Measurements from ENCODE around the gene RB1.
"Not testable (repeated sequence)": the region's sequence is repeated elsewhere in the genome, so short reads cannot be mapped to it uniquely, and the experiment has no call there.

Gene RB1

DNA sequence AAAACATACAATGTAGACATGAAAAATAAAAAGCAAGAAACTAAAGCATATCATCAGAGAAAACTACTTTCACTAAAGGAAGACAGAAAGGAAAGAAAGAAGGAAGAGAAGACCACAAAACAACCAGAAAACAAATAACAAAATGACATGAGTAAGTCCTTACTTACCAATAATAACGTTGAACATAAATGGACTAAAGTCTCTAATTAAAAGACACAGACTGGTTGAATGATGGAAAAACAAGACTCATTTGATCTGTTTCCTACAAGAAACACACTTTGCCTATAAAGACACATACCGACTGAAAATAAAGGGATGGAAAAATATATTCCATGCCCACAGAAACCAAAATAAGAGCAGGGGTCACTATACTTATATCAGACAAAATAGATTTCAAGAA is 46.0 kb downstream of the RB1 start:
- DNase-seq (ENCODE audit: low read depth, low spot score), result no peak

DNA sequence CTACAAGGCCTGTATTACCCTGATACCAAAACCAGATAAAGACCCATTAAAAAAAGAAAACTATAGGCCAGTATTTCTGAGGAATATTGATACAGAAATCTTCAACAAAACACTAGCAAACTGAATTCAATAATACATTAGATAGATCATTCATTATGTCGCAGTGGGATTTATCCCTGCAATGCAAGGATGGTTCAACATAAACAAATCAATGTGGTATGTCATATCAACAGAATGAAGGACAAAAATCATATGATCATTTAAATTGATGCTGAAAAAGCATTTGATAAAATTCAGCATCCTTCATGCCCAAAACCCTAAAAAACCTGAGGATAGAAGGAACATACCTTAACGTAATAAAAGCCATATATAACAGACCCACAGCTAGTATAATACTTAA is 50.0 kb downstream of the RB1 start:
- DNase-seq (ENCODE audit: low read depth, low spot score), result no peak

DNA sequence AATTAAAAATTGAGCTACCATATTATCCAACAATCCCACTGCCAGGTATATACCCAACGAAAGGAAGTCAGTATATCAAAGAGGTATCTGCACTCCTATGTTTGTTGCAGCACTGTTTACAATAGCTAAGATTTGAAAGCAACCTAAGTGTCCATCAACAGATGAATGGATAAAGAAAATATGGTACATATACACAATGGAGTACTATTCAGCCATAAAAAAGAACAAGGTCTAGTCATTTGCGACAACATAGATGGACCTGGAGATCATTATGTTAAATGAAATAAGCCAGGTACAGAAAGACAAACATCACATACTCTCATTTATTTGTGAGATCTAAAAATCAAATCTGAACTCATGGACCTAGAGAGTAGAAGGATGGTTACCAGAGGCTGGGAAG is 52.0 kb downstream of the RB1 start:
- not testable (repeated sequence) for DNase-seq (ENCODE audit: low read depth, low spot score)

DNA sequence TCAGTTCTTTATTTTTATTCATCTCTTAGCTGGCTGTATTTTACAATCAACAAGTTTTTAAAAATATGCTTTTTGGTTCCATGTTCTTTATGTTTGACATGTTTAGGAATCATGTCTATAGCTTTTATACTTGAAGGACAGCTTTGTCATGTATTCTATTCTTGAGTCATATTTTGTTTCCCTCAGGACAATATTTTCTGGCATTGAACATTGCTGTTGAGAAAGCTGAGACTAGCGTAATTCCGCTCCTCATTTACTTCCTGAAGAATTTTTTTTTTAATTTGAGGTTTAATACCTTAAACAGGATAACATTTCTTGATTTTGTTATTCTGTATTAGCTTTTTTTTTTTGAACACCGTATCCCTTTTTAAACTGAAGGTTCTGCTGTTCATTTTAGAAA is 53.2 kb downstream of the RB1 start:
- no peak for DNase-seq (ENCODE audit: low read depth, low spot score)

DNA sequence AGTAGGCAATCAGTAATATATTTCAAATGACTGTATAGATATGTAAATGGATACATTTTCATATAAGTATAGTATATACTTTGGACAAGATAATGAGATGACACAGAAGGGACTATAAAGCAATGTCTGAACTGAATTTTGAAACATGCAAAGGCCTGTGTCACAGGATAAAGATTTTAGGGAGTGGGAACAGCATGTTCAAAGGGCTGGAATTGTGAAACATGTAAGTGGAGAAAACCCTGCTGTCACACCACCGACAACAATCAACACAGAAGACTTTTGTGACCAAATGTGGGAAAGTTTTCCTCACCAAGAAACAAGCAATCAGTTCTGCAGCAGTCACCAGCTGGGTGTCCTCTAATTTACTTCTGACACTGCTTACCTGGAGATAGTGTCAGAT is 66.4 kb downstream of the RB1 start:
- no peak for DNase-seq (ENCODE audit: low read depth, low spot score)

DNA sequence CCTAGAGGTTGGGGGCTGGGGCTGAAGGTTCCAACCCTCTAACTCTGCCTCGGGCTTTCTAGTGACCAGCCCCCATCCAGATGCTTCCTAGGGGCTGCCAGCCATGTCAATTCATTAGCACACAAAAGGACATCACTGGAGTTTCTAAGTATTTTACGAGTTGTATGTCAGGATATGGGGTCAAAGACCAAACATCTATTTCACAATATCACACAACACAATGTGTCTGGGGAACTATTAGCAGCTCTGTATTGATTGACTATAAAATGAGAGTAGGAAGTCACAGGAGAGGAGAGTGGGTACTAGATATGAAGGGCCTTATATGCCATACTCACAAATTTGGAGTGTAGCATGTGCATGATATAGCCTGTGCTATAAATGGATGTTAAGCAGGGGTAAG is 67.3 kb downstream of the RB1 start:
- no peak for DNase-seq (ENCODE audit: low read depth, low spot score)

DNA sequence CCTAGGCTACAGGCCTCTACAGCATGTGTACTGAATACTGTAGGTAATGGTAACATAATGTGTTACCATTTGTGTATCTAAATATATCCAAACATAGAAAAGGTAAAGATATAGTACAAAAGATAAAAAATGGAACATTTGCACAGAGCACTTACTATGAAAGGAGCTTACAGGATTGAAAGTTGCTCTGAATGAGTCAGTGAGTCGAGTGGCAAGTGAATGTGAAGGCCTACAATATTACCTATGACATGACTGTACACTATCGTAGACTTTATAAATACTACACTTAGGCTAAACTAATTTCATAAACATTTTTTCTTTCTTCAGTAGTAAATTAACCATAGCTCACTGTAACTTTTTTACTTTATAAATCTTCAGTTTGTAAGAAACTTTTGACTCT is 74.3 kb downstream of the RB1 start:
- no peak for DNase-seq (ENCODE audit: low read depth, low spot score)

DNA sequence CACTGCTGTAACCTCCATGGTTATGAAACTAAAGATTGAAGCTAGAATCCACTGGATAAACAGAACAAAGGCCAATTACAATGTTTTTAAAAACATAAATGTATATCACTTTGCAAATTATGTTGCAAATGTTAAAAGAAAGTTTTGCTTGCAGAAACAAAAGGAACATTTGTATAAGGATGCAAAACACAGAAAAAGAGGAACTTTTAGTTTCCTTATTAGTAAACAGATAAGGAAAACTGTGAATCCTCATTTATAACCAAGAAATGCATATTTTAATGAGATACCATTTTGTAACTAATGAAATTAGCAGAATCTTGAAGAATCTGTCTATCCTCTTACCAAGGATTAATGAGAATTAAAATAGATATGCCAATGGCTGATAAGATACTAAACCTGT is 77.0 kb downstream of the RB1 start:
- no peak for DNase-seq (ENCODE audit: low read depth, low spot score)

DNA sequence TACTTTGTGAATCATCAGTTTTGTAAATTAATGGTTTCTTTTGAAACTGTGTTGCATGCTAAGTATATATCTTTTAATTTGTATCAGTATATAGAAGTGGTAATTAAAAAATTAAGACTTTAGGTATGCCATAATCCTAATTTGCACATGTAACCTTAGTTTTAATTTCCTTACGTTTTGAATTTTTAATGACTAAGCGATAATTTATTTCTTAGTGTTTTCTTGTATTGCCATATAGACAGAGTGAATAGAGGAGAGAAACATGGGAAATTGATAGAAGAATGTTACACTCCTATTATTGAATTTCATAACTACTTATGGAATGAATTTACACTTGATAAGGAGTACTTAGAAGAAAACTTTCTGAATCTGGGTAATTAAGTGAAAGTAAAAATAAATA is 79.8 kb downstream of the RB1 start:
- no peak for DNase-seq (ENCODE audit: low read depth, low spot score)

DNA sequence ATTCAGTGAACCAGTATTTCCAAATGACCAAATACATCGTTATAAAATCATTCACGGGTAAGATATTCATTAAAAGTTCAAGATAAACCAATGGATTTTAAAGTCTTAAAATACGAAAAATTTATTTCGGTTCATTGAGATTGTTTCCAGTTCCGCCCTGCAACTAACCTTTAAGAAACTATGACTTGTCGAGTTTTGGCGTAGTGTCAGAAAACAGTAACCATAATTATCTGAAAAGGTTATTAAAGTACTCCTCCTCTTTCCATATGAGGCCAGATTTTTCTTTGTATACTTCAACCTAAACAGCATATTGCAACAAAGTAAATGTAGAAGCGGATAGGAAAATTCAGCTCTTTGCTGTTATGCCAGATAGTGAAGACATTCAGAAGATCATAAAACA is 83.3 kb downstream of the RB1 start:
- no peak for DNase-seq (ENCODE audit: low read depth, low spot score)

DNA sequence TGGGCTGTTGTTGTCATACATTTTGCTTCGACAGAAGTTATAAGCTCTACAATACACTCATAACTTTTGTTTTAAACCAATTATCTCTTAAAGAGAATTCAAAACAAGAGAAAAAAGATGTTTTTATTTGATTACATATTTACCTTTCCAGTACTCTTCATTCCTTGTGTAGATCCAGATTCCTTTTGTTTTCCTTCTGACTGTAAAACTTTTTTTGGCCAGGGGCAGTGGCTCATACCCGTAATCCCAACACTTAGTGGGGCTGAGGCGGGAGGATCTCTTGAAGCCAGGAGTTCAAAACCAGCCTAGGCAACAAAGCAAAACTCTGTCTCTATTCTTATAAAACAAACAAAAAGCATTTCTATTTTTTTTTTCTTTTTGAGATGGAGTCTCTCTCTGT is 87.7 kb downstream of the RB1 start:
- DNase-seq (ENCODE audit: low read depth, low spot score), result no peak

DNA sequence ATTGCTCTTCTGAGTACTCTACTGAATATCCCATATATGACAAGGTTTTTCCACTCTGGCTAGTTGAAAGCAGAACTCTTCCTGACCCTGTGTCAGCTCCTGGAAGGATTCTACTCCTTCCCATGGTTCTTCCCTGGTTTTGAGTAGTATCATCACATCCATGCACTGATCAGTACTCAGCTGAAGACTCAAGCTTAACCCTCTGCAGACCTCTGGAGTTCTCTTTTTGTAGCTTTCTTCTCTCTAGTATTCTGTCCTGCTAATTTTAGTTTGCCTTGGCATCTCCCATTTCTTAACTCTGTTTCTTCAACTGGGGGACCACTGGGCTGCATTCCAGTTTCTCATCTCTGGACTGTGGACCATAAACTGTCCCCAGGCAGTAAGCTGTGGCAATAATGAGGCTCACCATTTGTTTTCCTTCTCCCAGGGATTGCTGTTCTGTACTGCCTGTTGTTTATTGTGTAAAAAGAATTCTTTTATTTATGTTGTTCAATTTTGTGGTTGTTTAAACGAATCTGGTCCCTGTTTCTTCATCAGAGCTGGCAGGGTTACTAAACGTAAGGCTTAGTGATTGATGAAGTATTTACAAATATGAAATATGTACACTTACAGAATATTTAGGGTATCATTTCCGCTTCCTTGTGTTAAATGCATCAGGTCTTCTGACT is 89.6 kb downstream of the RB1 start:
- no peak for DNase-seq (ENCODE audit: low read depth, low spot score)

DNA sequence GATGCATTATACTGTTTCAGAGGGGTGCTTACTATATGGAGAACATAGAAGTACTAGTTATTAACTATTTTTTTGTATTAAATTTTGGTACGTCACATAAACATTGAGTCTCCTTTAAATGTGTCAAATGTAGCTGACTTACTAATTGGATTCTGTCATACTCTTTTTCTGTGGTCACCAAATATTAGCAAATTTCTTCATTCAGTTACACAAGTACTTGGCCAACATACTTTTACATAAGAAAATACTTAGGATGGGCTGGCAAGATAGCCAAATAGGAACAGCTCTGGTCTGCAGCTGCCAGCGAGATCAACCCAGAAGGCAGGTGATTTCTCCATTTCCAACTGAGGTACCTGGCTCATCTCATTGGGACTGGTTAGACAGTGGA is 90.1 kb downstream of the RB1 start:
- no peak for DNase-seq (ENCODE audit: low read depth, low spot score)

DNA sequence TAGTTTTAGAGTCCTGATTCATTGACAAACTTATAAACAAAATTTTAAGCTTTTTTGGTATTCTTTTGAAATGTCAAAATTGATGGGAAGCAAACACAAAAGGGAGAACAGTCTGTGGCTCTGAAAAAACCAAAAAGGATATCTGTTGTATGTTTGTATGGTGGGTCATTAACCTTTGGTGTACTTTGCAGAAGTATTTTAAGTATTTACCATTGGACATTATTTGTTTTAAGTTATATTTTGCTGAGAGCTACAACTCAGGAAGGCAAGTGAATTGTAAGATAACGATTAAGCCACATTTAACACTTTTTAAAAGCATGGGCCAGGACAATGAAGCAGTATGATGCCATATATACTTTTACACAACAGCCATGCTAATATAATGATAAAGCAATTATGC is 94.2 kb downstream of the RB1 start:
- no peak for DNase-seq (ENCODE audit: low read depth, low spot score)

DNA sequence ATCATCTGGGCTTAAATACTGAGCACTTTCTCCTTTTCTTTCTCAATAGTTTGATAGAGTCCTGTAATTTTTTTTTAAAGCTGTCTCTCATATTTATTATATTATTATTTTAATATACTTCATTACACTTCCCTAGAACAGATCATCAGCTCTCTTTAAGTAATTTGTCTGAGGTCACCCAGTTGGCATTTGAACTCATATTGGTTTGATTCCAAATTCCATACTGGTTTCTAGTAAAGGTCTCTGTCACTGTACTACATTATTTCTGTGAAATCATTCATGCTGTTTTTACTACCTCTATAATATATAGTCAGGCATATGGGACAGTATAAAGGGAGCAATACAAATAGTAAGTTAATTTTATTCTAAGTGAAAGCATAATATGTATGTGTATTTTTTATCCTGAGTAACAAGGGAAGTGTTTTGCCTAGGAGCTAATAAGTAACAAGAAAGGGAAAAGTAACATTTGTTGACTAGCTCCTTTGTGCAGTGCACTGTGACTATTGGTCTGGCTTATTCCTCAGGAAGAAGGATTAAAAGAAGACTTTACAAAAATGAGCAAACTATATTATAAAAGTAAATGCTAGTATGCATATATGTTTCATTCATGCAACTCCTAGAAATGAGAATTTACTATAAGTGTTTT is 95.0 kb downstream of the RB1 start:
- DNase-seq (ENCODE audit: low read depth, low spot score), result no peak

DNA sequence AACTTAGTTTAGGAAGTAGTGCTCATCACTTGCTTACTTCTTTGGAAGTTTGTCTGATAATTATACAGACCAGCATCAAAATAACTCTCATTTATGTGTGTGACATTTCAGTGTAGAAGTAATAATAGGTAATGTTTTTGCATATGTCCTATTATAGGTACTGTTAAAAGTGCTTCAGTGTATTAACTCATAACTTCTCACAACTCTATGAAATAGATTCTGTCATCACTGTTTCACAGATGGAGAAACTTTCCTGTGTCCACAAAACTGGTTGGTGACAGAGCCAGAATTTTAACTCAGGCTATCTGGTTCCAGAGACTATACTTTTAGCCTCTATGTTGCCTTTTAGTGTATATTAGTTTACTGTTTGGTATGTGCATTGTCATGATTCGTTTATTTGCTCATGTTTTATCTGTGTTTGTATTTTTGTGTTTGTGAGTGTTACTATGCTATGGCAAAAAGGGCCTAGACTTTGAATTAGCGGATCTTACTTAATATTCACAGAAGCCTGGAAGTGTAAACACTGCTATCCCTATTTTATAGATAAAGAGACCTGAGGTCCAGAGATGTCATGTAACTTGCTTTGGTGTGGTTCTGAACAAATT is 96.6 kb downstream of the RB1 start:
- DNase-seq (ENCODE audit: low read depth, low spot score), result no peak

DNA sequence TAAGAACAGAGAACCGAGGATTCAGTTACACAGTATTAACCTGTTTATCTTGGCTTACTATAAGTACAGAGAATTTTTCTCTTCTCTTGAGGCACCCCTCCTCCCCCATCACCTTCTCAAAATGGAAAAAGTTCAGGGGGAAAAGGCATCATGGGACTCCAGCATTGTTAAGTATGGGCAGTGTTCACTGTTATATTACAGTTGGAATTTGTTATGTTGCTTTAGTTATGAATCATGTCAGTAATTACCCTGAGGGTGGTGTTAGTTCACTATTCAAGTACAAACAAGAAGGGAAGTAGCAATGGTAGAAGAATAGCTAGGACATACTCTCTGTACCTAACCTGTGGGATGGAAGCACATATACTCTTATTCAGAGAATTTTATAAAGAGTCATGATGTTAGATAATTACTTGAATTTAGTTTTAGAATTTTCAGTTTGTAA is 97.3 kb downstream of the RB1 start:
- no peak for DNase-seq (ENCODE audit: low read depth, low spot score)

DNA sequence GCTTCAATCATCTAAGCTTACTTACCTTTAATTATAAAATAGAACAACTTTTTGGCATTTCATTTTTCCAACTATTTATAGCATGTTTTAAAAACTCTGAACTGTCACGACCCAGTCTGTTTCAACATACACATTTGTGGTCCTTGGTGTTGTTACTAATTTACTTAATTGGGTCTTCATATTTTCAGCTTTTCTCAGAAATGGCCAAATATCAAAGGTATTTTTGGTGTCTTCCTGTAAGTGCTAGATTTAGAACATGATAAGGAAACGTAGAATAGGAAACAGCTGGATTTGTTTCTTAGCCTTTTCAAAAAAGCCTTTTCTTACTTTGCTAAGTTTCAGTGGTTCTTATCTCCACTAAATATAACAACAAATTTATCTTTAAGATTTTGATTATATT is 97.9 kb downstream of the RB1 start:
- DNase-seq (ENCODE audit: low read depth, low spot score), result no peak

DNA sequence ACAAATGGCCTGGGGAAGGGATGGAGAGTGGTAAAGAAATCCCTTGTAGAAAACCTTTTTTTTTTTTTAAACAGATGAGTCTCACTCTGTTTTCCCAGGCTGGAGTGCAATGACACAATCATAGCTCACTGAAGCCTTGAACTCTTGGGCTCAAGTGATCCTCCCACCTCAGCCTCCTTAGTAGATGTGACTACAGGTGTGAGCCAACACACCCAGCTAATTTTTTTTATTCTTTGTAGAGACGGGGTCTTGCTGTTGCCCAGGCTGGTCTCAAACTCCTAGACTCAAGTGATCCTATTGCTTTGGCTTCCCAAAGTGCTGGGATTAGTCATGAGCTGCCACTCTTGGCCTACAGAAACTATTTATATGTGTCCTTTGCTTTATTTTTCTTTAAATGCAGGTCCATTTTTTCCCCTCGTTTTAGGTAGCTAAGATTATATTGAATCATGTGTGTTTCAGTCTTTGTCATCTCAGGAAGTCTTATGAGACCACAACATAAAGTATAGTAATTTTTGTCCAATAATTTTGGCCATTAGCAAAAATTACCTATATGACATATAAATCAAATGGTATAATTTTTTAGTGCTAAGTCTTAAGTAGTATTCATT is 98.9 kb downstream of the RB1 start:
- DNase-seq (ENCODE audit: low read depth, low spot score), result no peak

DNA sequence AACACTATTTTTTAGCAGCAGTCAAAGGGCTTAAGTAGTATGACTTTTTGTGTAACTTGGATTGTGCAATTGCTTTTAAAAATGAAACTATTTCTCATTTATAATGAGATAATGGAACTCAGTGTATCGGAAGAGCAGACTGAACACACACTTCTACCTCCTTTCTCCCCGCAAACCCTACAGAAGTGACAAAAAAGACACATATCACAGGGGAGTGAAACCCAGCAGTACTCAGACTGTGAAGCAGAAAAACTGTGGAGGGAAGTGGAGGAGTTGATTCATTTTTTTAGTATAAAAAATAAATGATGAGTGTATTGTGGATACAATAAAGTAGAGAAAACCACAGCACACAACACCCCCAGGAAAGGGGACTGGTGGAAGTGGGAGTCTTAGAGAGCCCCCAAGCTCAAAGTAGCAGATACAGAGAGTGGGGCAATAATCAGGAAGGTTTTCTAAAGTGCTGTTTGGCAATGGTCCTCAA is 99.6 kb downstream of the RB1 start:
- DNase-seq (ENCODE audit: low read depth, low spot score), result no peak

DNA sequence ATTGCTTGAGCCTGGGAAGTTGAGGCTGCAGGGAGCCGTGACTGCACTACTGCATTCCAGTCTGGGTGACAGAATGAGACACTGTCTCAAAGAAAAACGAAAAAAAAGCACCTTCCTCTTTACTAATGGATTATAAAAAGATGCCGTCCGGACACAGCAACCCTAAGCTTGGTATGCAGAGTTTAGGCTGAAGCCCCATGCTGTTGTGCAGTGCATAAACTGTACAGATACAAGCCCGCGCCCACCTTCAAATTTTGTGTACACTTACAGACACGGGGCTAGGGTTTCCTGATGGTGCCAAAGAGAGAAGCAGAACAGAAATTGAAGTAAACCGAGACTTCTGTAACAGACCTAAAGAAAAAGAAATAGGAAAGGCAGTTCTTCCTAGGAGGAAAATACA is 100.4 kb downstream of the RB1 start:
- no peak for DNase-seq (ENCODE audit: low read depth, low spot score)

DNA sequence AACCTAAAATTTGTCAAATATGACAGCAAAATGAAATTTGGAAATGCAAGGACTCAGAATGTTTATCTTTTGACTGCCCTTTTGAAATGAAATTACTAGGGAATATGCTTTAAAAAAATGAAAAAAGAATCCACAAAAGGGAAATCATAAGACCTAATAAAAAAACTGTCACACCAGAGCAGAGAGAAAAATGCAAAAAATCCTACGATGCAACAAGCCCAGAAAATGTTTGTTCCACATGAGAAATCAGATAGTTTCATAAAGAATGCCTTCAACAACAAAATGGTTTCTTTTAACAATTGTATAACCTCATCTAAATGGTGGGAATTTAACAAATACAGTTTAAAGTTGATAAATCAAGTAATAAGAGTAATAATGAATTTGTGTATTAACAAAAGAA is 101.4 kb downstream of the RB1 start:
- DNase-seq (ENCODE audit: low read depth, low spot score), result no peak

DNA sequence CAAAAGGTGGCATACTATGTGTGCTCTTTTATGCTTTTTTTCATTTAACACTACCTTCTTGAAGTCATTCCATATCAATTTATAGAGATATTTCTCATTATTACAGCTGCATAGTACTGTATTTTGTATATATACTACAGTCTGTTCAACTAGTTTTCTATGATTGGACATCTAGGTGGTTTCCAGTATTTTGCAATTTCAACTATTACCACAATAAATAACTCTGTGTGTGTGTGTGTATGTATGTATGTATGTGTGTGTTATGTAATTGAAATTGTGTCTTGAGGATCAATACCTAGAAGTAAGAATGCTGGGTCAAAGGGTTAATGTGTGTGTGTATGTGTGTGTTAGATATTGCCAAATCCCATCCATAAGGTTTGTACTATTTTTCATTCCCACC is 102.3 kb downstream of the RB1 start:
- no peak for DNase-seq (ENCODE audit: low read depth, low spot score)

All from smooth muscle cell of the brain vasculature (primary cell).